ENCODE measurements around the gene SAMD1. TPM values are rescaled to one million over a fixed set of nuclear protein-coding genes. Genes with fewer than 3 reads are reported as not detected.

SAMD1 gene
- total RNA-seq, 1 experiment from 2014 or later, result 62.2 TPM

DNA sequence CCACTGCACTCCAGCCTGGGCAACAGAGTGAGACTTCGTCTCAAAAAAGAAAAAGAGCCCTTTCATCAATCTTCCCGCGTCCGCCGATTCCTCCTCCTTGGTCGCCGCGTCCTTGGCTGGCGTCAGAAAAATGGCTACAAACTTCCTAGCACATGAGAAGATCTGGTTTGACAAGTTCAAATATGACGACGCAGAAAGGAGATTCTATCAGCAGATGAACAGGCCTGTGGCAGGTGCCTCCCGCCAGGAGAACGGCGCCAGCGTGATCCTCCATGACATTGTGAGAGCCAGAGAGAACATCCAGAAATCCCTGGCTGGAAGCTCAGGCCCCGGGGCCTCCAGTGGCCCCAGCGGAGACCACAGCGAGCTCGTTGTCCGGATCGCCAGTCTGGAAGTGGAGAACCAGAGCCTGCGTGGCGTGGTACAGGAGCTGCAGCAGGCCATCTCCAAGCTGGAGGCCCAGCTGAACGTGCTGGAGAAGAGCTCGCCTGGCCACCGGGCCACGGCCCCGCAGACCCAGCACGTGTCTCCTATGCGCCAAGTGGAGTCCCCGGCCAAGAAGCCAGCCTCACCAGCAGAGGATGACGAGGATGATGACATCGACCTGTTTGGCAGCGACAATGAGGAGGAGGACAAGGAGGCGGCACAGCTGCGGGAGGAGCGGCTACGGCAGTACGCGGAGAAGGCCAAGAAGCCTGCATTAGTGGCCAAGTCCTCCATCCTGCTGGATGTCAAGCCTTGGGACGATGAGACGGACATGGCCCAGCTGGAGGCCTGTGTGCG is 20.1 kb downstream of the SAMD1 start:
- no peak overlapping the region for H3K9ac ChIP-seq (ENCODE audit: low read length)
- peaks cover 9% of the 10 kb centered on the region; the same call in 1 of the 2 replicates for H3K79me2 ChIP-seq (ENCODE audit: low read length)
- no TSS peak for BruUV-seq (replicated peaks)
- intact Hi-C loops (cut with micrococcal nuclease), result loop anchor here (5.0 to 10.0 kb wide), 2 partner anchors 108 to 286 kb away; no protein-coding TSS in a partner anchor
- no peak overlapping the region for H3K27ac ChIP-seq (ENCODE audit: low read length)
- ChIA-PET POLR2A (ENCODE audit: unreplicated experiment) (no interaction called here), CTCF (interaction anchor here (1.8 kb wide), 1 partner anchor 11 kb away, joined by 13 read pairs; no protein-coding TSS in a partner anchor)
- DNase-seq (no peak), ATAC-seq (no peak)
- TF ChIP-seq EZH2phosphoT487 (IDR thresholded peaks at IDR 0.05; ENCODE audit: borderline replicate concordance, low read length) (no peak), EZH2 (IDR thresholded peaks at IDR 0.05; ENCODE audit: low read length, unreplicated experiment) (no peak)
- TF ChIP-seq, protein P1, sequence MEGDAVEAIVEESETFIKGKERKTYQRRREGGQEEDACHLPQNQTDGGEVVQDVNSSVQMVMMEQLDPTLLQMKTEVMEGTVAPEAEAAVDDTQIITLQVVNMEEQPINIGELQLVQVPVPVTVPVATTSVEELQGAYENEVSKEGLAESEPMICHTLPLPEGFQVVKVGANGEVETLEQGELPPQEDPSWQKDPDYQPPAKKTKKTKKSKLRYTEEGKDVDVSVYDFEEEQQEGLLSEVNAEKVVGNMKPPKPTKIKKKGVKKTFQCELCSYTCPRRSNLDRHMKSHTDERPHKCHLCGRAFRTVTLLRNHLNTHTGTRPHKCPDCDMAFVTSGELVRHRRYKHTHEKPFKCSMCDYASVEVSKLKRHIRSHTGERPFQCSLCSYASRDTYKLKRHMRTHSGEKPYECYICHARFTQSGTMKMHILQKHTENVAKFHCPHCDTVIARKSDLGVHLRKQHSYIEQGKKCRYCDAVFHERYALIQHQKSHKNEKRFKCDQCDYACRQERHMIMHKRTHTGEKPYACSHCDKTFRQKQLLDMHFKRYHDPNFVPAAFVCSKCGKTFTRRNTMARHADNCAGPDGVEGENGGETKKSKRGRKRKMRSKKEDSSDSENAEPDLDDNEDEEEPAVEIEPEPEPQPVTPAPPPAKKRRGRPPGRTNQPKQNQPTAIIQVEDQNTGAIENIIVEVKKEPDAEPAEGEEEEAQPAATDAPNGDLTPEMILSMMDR (conservative IDR thresholded peaks at IDR 0.05; ENCODE audit: low read depth, low read length), result no peak
- no peak overlapping the region for H2AFZ ChIP-seq (ENCODE audit: low read length)
- no peak overlapping the region for H3K4me2 ChIP-seq (ENCODE audit: low read length)
- H3K9me2 ChIP-seq (replicated peaks; ENCODE audit: low read length), result no peaks in the 10 kb centered on the region
- no peaks in the 10 kb centered on the region for H3K36me3 ChIP-seq (ENCODE audit: low read depth, low read length)
- peaks cover 19% of the 10 kb centered on the region for H3K4me1 ChIP-seq (ENCODE audit: insufficient read depth, low read length)
- no peaks in the 10 kb centered on the region for H3K27me3 ChIP-seq (ENCODE audit: low read length)
- no peaks in the 10 kb centered on the region for H3K9me3 ChIP-seq (ENCODE audit: low read length)
- no peaks in the 10 kb centered on the region for H3F3A ChIP-seq (ENCODE audit: low read length, unreplicated experiment)
- no peak overlapping the region for H3K4me3 ChIP-seq (ENCODE audit: low read length)
- no peaks in the 10 kb centered on the region for H4K20me1 ChIP-seq (ENCODE audit: low read length)

DNA sequence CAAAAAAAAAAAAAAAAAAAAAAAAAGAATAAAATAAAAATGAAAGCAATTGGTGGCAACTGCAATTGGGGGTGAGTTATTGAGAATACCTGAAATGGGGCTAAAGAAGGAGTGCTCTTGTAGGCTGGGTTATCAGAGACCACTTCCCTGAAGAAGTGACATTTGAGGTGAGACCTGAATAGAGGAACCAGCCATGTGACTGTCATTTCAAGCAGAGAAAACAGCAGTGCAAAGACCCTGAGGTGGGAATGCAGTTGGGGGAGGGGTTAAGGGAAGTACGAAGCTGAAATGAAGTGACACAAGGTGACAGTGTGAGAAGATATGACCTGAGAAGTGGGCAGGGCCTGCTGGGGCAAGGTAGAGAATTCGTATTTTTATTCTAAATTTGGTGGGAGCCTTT is 24.4 kb downstream of the SAMD1 start:
- H3K4me2 ChIP-seq (ENCODE audit: low read length), result no peak overlapping the region
- ChIA-PET POLR2A (ENCODE audit: unreplicated experiment) (no interaction called here), CTCF (no interaction called here)
- TF ChIP-seq EZH2phosphoT487 (IDR thresholded peaks at IDR 0.05; ENCODE audit: borderline replicate concordance, low read length) (no peak), EZH2 (IDR thresholded peaks at IDR 0.05; ENCODE audit: low read length, unreplicated experiment) (no peak)
- TF ChIP-seq, protein P1 (conservative IDR thresholded peaks at IDR 0.05; ENCODE audit: low read depth, low read length), result no peak
- no TSS peak for BruUV-seq (replicated peaks)
- DNase-seq (no peak), ATAC-seq (no peak)
- no peaks in the 10 kb centered on the region for H4K20me1 ChIP-seq (ENCODE audit: low read length)
- no peak overlapping the region for H3K9ac ChIP-seq (ENCODE audit: low read length)
- intact Hi-C loops (cut with micrococcal nuclease), result no loop called here
- no peak overlapping the region for H3K27ac ChIP-seq (ENCODE audit: low read length)
- H3K4me1 ChIP-seq (ENCODE audit: insufficient read depth, low read length), result peaks cover 13% of the 10 kb centered on the region; the same call in 1 of the 2 replicates
- H3K9me3 ChIP-seq (ENCODE audit: low read length), result no peaks in the 10 kb centered on the region
- no peak overlapping the region for H3K4me3 ChIP-seq (ENCODE audit: low read length)
- no peaks in the 10 kb centered on the region for H3K79me2 ChIP-seq (ENCODE audit: low read length)
- no peaks in the 10 kb centered on the region for H3K9me2 ChIP-seq (replicated peaks; ENCODE audit: low read length)
- H3K36me3 ChIP-seq (ENCODE audit: low read depth, low read length), result no peaks in the 10 kb centered on the region
- no peak overlapping the region for H2AFZ ChIP-seq (ENCODE audit: low read length)
- no peaks in the 10 kb centered on the region for H3K27me3 ChIP-seq (ENCODE audit: low read length)
- no peaks in the 10 kb centered on the region for H3F3A ChIP-seq (ENCODE audit: low read length, unreplicated experiment)

DNA sequence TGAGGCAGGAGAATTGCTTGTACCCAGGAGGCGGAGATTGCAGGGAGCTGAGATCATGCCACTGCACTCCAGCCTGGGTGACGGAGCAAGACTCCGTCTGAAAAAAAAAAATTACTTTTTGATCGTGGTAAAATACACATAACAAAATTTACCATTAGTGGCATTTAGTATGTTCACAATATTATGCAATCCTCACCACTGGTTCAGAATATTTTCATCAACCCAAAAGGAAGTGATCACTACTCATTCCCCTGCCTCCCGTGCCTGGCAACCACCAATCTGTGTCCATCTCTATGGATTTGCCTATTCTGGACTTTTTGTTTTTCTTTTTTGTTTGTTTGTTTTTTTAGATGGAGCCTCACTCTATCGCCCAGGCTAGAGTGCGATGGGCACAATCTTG is 27.4 kb downstream of the SAMD1 start:
- Histone ChIP-seq H3K4me3 (ENCODE audit: low read length) (no peak overlapping the region), H3K9me3 (ENCODE audit: low read length) (no peaks in the 10 kb centered on the region), H3K9ac (ENCODE audit: low read length) (no peak overlapping the region), H3K27ac (ENCODE audit: low read length) (no peak overlapping the region), H3K79me2 (ENCODE audit: low read length) (no peaks in the 10 kb centered on the region), H3K4me1 (ENCODE audit: insufficient read depth, low read length) (peaks cover 17% of the 10 kb centered on the region), H4K20me1 (ENCODE audit: low read length) (no peaks in the 10 kb centered on the region), H3K36me3 (ENCODE audit: low read depth, low read length) (no peaks in the 10 kb centered on the region), H3K4me2 (ENCODE audit: low read length) (no peak overlapping the region), H3K9me2 (replicated peaks; ENCODE audit: low read length) (no peaks in the 10 kb centered on the region), H2AFZ (ENCODE audit: low read length) (no peak overlapping the region), H3F3A (ENCODE audit: low read length, unreplicated experiment) (no peaks in the 10 kb centered on the region), H3K27me3 (ENCODE audit: low read length) (no peaks in the 10 kb centered on the region)
- CTCF ChIA-PET, result no interaction called here
- POLR2A ChIA-PET (ENCODE audit: unreplicated experiment), result no interaction called here
- no peak for ATAC-seq
- no peak for DNase-seq
- no TSS peak for BruUV-seq (replicated peaks)
- intact Hi-C loops (cut with micrococcal nuclease), result no loop called here
- TF ChIP-seq EZH2phosphoT487 (IDR thresholded peaks at IDR 0.05; ENCODE audit: borderline replicate concordance, low read length) (no peak), EZH2 (IDR thresholded peaks at IDR 0.05; ENCODE audit: low read length, unreplicated experiment) (no peak)
- TF ChIP-seq, protein P1 (conservative IDR thresholded peaks at IDR 0.05; ENCODE audit: low read depth, low read length), result no peak

All from PC-3 (cell line).